ENCODE data around the gene P3H4. TPM values are rescaled to one million over a fixed set of nuclear protein-coding genes. Genes with fewer than 3 reads are reported as not detected.
"Not testable (repeated sequence)": the region's sequence is repeated elsewhere in the genome, so short reads cannot be mapped to it uniquely, and the experiment has no call there.

P3H4 gene
- total RNA-seq, 1 donor, result 59.7 TPM

GRCh38 chr17:41848788-41849187, 37.0 kb upstream of the P3H4 start:
- Histone ChIP-seq H2AFZ (ENCODE audit: low read length) (no peak overlapping the region), H3K4me2 (ENCODE audit: insufficient read depth, low read length) (no peak overlapping the region), H3K4me3 (ENCODE audit: insufficient read depth, low read length) (no peak overlapping the region), H3K9me3 (ENCODE audit: low read depth, low read length) (no peaks in the 10 kb centered on the region), H3K27ac (ENCODE audit: low read depth, low read length) (no peak overlapping the region), H3K79me2 (ENCODE audit: insufficient read depth, low read length) (peaks cover 37% of the 10 kb centered on the region), H3K4me1 (ENCODE audit: insufficient read depth, low read length) (peaks cover 9% of the 10 kb centered on the region), H4K20me1 (ENCODE audit: insufficient read depth, low read length) (peaks cover 21% of the 10 kb centered on the region), H3K36me3 (ENCODE audit: insufficient read depth, low read length) (peaks cover 5% of the 10 kb centered on the region), H3K27me3 (ENCODE audit: insufficient read depth, low read length) (no peaks in the 10 kb centered on the region)
- DNase-seq (ENCODE audit: insufficient read length, low spot score, missing footprints), result no peak
- no peak for TF ChIP-seq CTCF (IDR thresholded peaks at IDR 0.05; ENCODE audit: extremely low read depth, low read depth, low read length)

GRCh38 chr17:41844971-41845370, 33.2 kb upstream of the P3H4 start:
- Histone ChIP-seq H3K27me3 (ENCODE audit: insufficient read depth, low read length) (no peaks in the 10 kb centered on the region), H3K4me2 (ENCODE audit: insufficient read depth, low read length) (no peak overlapping the region), H3K4me1 (ENCODE audit: insufficient read depth, low read length) (peaks cover 9% of the 10 kb centered on the region), H4K20me1 (ENCODE audit: insufficient read depth, low read length) (peaks cover 13% of the 10 kb centered on the region), H3K4me3 (ENCODE audit: insufficient read depth, low read length) (no peak overlapping the region), H3K27ac (ENCODE audit: low read depth, low read length) (no peak overlapping the region), H3K9me3 (ENCODE audit: low read depth, low read length) (no peaks in the 10 kb centered on the region), H3K36me3 (ENCODE audit: insufficient read depth, low read length) (no peaks in the 10 kb centered on the region), H2AFZ (ENCODE audit: low read length) (no peak overlapping the region), H3K79me2 (ENCODE audit: insufficient read depth, low read length) (peaks cover 4% of the 10 kb centered on the region)
- no peak for TF ChIP-seq CTCF (IDR thresholded peaks at IDR 0.05; ENCODE audit: extremely low read depth, low read depth, low read length)
- DNase-seq (ENCODE audit: insufficient read length, low spot score, missing footprints), result no peak

GRCh38 chr17:41840781-41841180, 29.0 kb upstream of the P3H4 start:
- not testable (repeated sequence) for H2AFZ ChIP-seq (ENCODE audit: low read length); H3K4me1 ChIP-seq (ENCODE audit: insufficient read depth, low read length); H3K4me2 ChIP-seq (ENCODE audit: insufficient read depth, low read length); H3K27me3 ChIP-seq (ENCODE audit: insufficient read depth, low read length); DNase-seq (ENCODE audit: insufficient read length, low spot score, missing footprints); H3K4me3 ChIP-seq (ENCODE audit: insufficient read depth, low read length); H4K20me1 ChIP-seq (ENCODE audit: insufficient read depth, low read length); H3K9me3 ChIP-seq (ENCODE audit: low read depth, low read length); H3K36me3 ChIP-seq (ENCODE audit: insufficient read depth, low read length); H3K27ac ChIP-seq (ENCODE audit: low read depth, low read length); H3K79me2 ChIP-seq (ENCODE audit: insufficient read depth, low read length)

GRCh38 chr17:41839448-41839847, 27.7 kb upstream of the P3H4 start:
- H3K79me2 ChIP-seq (ENCODE audit: insufficient read depth, low read length); H3K9me3 ChIP-seq (ENCODE audit: low read depth, low read length); H2AFZ ChIP-seq (ENCODE audit: low read length); H3K27me3 ChIP-seq (ENCODE audit: insufficient read depth, low read length); H3K4me3 ChIP-seq (ENCODE audit: insufficient read depth, low read length); DNase-seq (ENCODE audit: insufficient read length, low spot score, missing footprints); H3K36me3 ChIP-seq (ENCODE audit: insufficient read depth, low read length); H4K20me1 ChIP-seq (ENCODE audit: insufficient read depth, low read length); H3K27ac ChIP-seq (ENCODE audit: low read depth, low read length); H3K4me2 ChIP-seq (ENCODE audit: insufficient read depth, low read length): not testable (repeated sequence)
- peaks cover 11% of the 10 kb centered on the region for H3K4me1 ChIP-seq (ENCODE audit: insufficient read depth, low read length)

- peaks cover 7% of the 10 kb centered on the region for H3K36me3 ChIP-seq (ENCODE audit: insufficient read depth, low read length)
- no peak for TF ChIP-seq CTCF (IDR thresholded peaks at IDR 0.05; ENCODE audit: extremely low read depth, low read depth, low read length)
- peak within 1 kb of the TSS; percentile 73 for H2AFZ ChIP-seq (ENCODE audit: low read length)
- peak within 1 kb of the TSS; percentile 90 for H3K4me3 ChIP-seq (ENCODE audit: insufficient read depth, low read length)
- no peak for DNase-seq (ENCODE audit: insufficient read length, low spot score, missing footprints)
- H3K27ac ChIP-seq (ENCODE audit: low read depth, low read length), result no peak within 1 kb of the TSS
- H3K4me1 ChIP-seq (ENCODE audit: insufficient read depth, low read length), result peaks cover 11% of the 10 kb centered on the region
- peaks cover 7% of the 10 kb centered on the region for H3K79me2 ChIP-seq (ENCODE audit: insufficient read depth, low read length)
- no peaks in the 10 kb centered on the region for H3K9me3 ChIP-seq (ENCODE audit: low read depth, low read length)
- no peaks in the 10 kb centered on the region for H3K27me3 ChIP-seq (ENCODE audit: insufficient read depth, low read length)
- H3K4me2 ChIP-seq (ENCODE audit: insufficient read depth, low read length), result peak within 1 kb of the TSS; percentile 79
- no peaks in the 10 kb centered on the region for H4K20me1 ChIP-seq (ENCODE audit: insufficient read depth, low read length)
These were observed 26.2 kb upstream of the P3H4 start, which contains the start of gene KLHL10 for GRCh38 chr17:41837761-41838538. Gene KLHL10, plus strand, starts transcription at chr17:41837825. Its CDS starts 108 bp downstream, at chr17:41837933.
